ENCODE measurements around the gene GGT1. TPM values are rescaled to one million over a fixed set of nuclear protein-coding genes. Genes with fewer than 3 reads are reported as not detected.
"Not testable (repeated sequence)": the region's sequence is repeated elsewhere in the genome, so short reads cannot be mapped to it uniquely, and the experiment has no call there.

The GGT1 gene
- total RNA-seq, 1 donor from 2014 or later, result 47.0 TPM

GRCh38 chr22:24621244-24621643 is 18.3 kb downstream of the GGT1 start:
- H3K4me1 Mint-ChIP-seq (ENCODE audit: low read depth); H3K27ac Mint-ChIP-seq; intact Hi-C loops (cut with micrococcal nuclease); DNase-seq (ENCODE audit: low spot score); H3K9me3 Mint-ChIP-seq; H3K4me3 Mint-ChIP-seq (ENCODE audit: low read depth); H3K27me3 Mint-ChIP-seq (ENCODE audit: low read depth): not testable (repeated sequence)
- peaks cover 19% of the 10 kb centered on the region for H3K36me3 Mint-ChIP-seq (ENCODE audit: low read depth)

- H3K4me3 Mint-ChIP-seq (ENCODE audit: low read depth); intact Hi-C loops (cut with micrococcal nuclease); H3K27ac Mint-ChIP-seq; H3K9me3 Mint-ChIP-seq; H3K27me3 Mint-ChIP-seq (ENCODE audit: low read depth); H3K4me1 Mint-ChIP-seq (ENCODE audit: low read depth): not testable (repeated sequence)
- H3K36me3 Mint-ChIP-seq (ENCODE audit: low read depth), result peaks cover 12% of the 10 kb centered on the region
- peak; percentile 34 for DNase-seq (ENCODE audit: low spot score)
These were observed 19.6 kb downstream of the GGT1 start for GRCh38 chr22:24622596-24622995.

DNA sequence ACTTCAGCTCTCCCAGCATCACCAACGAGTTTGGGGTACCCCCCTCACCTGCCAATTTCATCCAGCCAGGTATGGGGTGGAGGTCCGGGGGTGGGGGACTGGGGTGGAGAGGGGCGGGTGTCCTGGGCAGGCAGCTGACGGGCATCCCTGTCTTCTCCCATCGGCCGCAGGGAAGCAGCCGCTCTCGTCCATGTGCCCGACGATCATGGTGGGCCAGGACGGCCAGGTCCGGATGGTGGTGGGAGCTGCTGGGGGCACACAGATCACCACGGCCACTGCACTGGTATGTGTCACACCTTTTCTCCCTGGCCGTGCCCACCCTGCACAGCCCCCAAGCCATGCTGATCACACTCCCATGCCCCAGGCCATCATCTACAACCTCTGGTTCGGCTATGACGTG is 24.9 kb downstream of the GGT1 start:
- H3K9me3 Mint-ChIP-seq; H3K4me3 Mint-ChIP-seq (ENCODE audit: low read depth); DNase-seq (ENCODE audit: low spot score); intact Hi-C loops (cut with micrococcal nuclease); H3K27ac Mint-ChIP-seq; H3K36me3 Mint-ChIP-seq (ENCODE audit: low read depth); H3K27me3 Mint-ChIP-seq (ENCODE audit: low read depth); H3K4me1 Mint-ChIP-seq (ENCODE audit: low read depth): not testable (repeated sequence)

- intact Hi-C loops (cut with micrococcal nuclease); DNase-seq (ENCODE audit: low spot score); H3K4me3 Mint-ChIP-seq (ENCODE audit: low read depth); H3K27ac Mint-ChIP-seq; H3K27me3 Mint-ChIP-seq (ENCODE audit: low read depth); H3K36me3 Mint-ChIP-seq (ENCODE audit: low read depth); H3K4me1 Mint-ChIP-seq (ENCODE audit: low read depth); H3K9me3 Mint-ChIP-seq: not testable (repeated sequence)
These were observed 26.1 kb downstream of the GGT1 start for GRCh38 chr22:24629069-24629468.

- H3K27me3 Mint-ChIP-seq (ENCODE audit: low read depth); intact Hi-C loops (cut with micrococcal nuclease); H3K9me3 Mint-ChIP-seq; H3K27ac Mint-ChIP-seq; DNase-seq (ENCODE audit: low spot score); H3K4me3 Mint-ChIP-seq (ENCODE audit: low read depth); H3K36me3 Mint-ChIP-seq (ENCODE audit: low read depth): not testable (repeated sequence)
- H3K4me1 Mint-ChIP-seq (ENCODE audit: low read depth), result peaks cover 15% of the 10 kb centered on the region
These were observed 27.9 kb downstream of the GGT1 start for GRCh38 chr22:24630812-24631427.

DNA sequence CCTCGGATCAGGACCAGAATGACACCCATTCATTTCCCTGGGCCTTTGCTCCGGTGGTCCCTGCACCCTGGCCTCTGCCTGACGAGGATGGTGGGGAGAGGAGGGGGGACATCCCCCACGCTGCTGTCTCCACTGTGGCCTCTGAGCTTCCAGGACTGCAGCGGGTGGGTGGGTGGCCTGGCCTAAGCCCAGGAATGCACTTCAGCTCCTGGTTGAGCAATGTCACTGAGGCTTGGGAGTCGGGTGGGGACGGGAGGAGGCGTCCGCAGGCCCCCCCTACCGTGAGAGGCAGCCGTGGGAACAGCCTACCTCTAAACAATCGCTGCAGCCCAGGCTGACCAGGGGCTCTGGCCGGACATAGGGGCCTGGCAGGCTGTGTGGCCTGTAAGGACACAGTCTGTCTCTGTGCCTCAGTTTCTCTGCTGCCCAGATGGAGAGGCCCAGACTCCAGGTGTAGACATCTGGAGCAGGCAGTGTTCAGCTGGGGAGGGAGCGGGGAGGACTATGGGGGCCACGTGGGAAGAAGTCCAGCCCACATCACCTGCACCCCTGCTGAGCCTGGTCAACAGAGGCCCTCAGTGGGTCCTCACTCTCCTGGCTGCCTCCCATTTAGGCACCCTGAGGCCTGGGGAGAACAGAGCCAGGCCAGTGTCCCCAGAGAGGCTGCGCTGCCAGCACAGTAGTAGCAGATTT is 28.6 kb downstream of the GGT1 start:
- H3K27me3 Mint-ChIP-seq (ENCODE audit: low read depth); intact Hi-C loops (cut with micrococcal nuclease); DNase-seq (ENCODE audit: low spot score); H3K4me3 Mint-ChIP-seq (ENCODE audit: low read depth); H3K36me3 Mint-ChIP-seq (ENCODE audit: low read depth); H3K9me3 Mint-ChIP-seq; H3K27ac Mint-ChIP-seq: not testable (repeated sequence)
- peaks cover 18% of the 10 kb centered on the region for H3K4me1 Mint-ChIP-seq (ENCODE audit: low read depth)

DNA sequence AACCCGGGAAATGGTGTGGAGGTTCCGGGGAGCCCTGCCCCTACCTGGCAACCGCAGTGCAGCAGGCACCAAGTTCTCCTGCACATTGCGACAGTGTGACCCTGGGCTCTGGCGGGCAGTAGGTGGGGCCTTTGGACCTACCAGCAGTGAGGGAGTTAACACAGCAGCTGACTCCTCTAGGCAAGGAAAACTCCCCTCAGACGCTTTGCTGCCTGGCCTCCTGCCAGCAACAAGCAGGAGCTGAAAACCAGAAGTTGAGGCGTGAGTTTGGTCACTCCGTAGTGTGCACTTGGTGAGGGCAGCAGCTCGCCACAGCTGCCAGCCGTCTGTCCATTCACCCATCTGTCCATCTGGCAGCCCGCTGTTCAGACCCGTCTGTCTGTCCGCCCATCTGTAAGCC is 29.6 kb downstream of the GGT1 start:
- H3K4me3 Mint-ChIP-seq (ENCODE audit: low read depth); intact Hi-C loops (cut with micrococcal nuclease); H3K9me3 Mint-ChIP-seq; H3K36me3 Mint-ChIP-seq (ENCODE audit: low read depth); H3K27ac Mint-ChIP-seq; DNase-seq (ENCODE audit: low spot score); H3K27me3 Mint-ChIP-seq (ENCODE audit: low read depth): not testable (repeated sequence)
- peaks cover 20% of the 10 kb centered on the region for H3K4me1 Mint-ChIP-seq (ENCODE audit: low read depth)

DNA sequence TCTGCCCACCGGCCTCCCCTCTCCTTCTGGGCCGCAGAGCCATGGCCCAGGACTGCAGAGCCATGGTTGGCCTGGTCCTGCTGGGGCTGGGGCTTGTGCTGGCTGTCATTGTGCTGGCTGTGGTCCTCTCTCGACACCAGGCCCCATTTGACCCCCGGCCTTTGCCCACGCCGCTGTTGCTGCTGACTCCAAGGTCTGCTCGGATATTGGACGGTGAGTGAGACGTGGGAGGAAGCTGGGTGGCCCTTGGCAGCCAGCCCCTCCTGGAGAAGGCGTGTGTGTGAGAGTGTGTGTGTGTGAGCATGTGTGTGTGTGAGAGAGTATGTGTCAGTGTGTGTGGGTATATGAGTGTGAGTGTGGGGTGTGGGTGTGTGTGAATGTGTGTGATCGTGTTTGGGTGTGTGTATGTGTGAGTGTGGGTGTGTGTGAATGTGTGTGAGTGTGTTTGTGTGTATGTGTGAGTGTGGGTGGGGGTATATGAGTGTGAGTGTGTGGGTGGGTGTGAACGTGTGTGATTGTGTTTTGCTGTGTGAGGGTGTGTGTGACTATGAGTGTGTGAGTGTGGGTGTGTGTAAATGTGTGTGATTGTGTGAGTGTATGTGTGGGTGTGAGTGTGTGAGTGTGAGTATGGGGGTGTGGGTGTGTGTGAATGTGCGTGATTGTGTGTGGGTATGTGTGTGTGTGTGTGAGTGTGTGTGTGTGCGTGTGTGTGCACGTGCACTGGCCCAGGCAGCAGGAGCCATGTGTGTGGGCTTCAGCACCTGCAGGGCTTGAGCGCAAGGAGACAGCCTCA is 30.4 kb downstream of the GGT1 start:
- not testable (repeated sequence) for H3K36me3 Mint-ChIP-seq (ENCODE audit: low read depth)

GRCh38 chr22:24634776-24635389 is 31.9 kb downstream of the GGT1 start:
- H3K36me3 Mint-ChIP-seq (ENCODE audit: low read depth); H3K9me3 Mint-ChIP-seq; DNase-seq (ENCODE audit: low spot score); H3K27me3 Mint-ChIP-seq (ENCODE audit: low read depth); H3K4me3 Mint-ChIP-seq (ENCODE audit: low read depth); intact Hi-C loops (cut with micrococcal nuclease): not testable (repeated sequence)
- peak overlapping the region; percentile 38 for H3K27ac Mint-ChIP-seq
- H3K4me1 Mint-ChIP-seq (ENCODE audit: low read depth), result peaks cover 20% of the 10 kb centered on the region

More for the DNA sequence above, 30.4 kb downstream of the GGT1 start:
- intact Hi-C loops (cut with micrococcal nuclease); H3K27me3 Mint-ChIP-seq (ENCODE audit: low read depth); DNase-seq (ENCODE audit: low spot score); H3K9me3 Mint-ChIP-seq; H3K4me3 Mint-ChIP-seq (ENCODE audit: low read depth): not testable (repeated sequence)
- peaks cover 20% of the 10 kb centered on the region for H3K4me1 Mint-ChIP-seq (ENCODE audit: low read depth)
- peak overlapping the region; percentile 2 for H3K27ac Mint-ChIP-seq

DNA sequence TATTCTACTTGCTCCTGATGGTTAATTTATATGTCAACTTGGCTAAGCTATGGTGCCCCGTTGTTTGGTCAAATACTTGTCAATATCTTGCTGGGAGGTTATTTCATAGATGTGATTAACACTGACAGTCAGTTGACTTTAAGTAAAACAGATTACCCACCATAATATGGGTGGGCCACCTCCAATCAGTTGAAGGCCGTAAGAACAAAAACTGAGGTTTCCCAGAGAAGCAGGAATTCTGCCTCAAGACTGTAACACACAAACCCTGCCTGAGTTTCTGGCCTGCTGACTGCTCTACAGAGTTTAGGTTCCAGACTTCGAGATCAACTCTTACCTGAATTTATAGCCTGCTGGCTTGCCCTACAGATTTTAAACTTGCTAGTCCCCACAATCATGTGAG is 33.5 kb downstream of the GGT1 start:
- H3K36me3 Mint-ChIP-seq (ENCODE audit: low read depth); H3K9me3 Mint-ChIP-seq; intact Hi-C loops (cut with micrococcal nuclease); H3K4me3 Mint-ChIP-seq (ENCODE audit: low read depth); H3K27ac Mint-ChIP-seq; DNase-seq (ENCODE audit: low spot score); H3K27me3 Mint-ChIP-seq (ENCODE audit: low read depth): not testable (repeated sequence)
- peaks cover 20% of the 10 kb centered on the region for H3K4me1 Mint-ChIP-seq (ENCODE audit: low read depth)

DNA sequence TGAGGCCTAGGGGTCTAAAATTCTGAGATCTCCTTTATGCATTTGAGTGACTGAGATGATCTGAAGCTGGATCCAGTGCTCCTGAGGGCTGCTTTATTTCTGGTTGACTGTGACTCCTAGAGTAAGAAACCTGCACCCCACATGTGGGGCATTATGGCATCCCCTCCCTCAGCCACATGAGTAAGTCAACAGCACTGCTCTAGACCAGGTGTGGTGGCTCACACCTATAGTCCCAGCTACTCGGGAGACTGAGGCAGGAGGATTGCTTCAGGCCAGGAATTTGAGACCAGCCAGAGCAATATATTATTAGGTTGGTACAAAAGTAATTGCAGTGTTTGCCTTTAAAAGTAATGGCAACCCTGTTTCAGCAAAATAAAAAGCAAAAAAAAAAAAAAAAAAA is 39.3 kb downstream of the GGT1 start:
- H3K4me3 Mint-ChIP-seq (ENCODE audit: low read depth); H3K9me3 Mint-ChIP-seq; intact Hi-C loops (cut with micrococcal nuclease); H3K27ac Mint-ChIP-seq; DNase-seq (ENCODE audit: low spot score); H3K27me3 Mint-ChIP-seq (ENCODE audit: low read depth); H3K4me1 Mint-ChIP-seq (ENCODE audit: low read depth); H3K36me3 Mint-ChIP-seq (ENCODE audit: low read depth): not testable (repeated sequence)

GRCh38 chr22:24644409-24644808 is 41.4 kb downstream of the GGT1 start:
- H3K27me3 Mint-ChIP-seq (ENCODE audit: low read depth); intact Hi-C loops (cut with micrococcal nuclease); H3K9me3 Mint-ChIP-seq; H3K4me3 Mint-ChIP-seq (ENCODE audit: low read depth); H3K4me1 Mint-ChIP-seq (ENCODE audit: low read depth); H3K27ac Mint-ChIP-seq; DNase-seq (ENCODE audit: low spot score); H3K36me3 Mint-ChIP-seq (ENCODE audit: low read depth): not testable (repeated sequence)
